SU-DHL-6 (cell line): ENCODE measurements around the gene NOX5.

ENCODE experiments used
- EZH2phosphoT487 ChIP-seq: fragments of 200-600 bp; sonication (generic), shearing (Covaris generic); conservative IDR thresholded peaks from 2 replicates; pipeline ENCODE4 v1.6.1; 2018; ENCODE audit warnings: mild to moderate bottlenecking, antibody characterized with exemption, low read length, moderate library complexity, mixed read lengths
- TF ChIP-seq, protein P1 (sequence below): fragments of 200-600 bp; sonication (generic); IDR thresholded peaks from one replicate; pipeline ENCODE4 v1.5.1; 2017; ENCODE audit warnings: antibody characterized with exemption, mild to moderate bottlenecking, low read length, moderate library complexity; ENCODE audit not compliant: insufficient read depth, poor library complexity, severe bottlenecking

- TF ChIP-seq, protein P1, sequence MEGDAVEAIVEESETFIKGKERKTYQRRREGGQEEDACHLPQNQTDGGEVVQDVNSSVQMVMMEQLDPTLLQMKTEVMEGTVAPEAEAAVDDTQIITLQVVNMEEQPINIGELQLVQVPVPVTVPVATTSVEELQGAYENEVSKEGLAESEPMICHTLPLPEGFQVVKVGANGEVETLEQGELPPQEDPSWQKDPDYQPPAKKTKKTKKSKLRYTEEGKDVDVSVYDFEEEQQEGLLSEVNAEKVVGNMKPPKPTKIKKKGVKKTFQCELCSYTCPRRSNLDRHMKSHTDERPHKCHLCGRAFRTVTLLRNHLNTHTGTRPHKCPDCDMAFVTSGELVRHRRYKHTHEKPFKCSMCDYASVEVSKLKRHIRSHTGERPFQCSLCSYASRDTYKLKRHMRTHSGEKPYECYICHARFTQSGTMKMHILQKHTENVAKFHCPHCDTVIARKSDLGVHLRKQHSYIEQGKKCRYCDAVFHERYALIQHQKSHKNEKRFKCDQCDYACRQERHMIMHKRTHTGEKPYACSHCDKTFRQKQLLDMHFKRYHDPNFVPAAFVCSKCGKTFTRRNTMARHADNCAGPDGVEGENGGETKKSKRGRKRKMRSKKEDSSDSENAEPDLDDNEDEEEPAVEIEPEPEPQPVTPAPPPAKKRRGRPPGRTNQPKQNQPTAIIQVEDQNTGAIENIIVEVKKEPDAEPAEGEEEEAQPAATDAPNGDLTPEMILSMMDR, result no peak
- TF ChIP-seq EZH2phosphoT487, result no peak
These were observed 21.2 kb upstream of the NOX5 start for GRCh38 chr15:68993276-68993675.
